Upper lobe of right lung (tissue), 1 donor: ENCODE measurements around the gene ADPRHL1. TPM values are rescaled to one million over a fixed set of nuclear protein-coding genes. Genes with fewer than 3 reads are reported as not detected.

Experiments
- ATAC-seq: fragments of 200-7000 bp; cut with Tn5 transposase; one replicate; pipeline ENCODE4 v1.9.1; 2020; ENCODE audit warnings: mild to moderate bottlenecking, moderate library complexity
- DNase-seq: peaks from one replicate; pipeline ENCODE4 v3.0.0-alpha.2; 2020
- H3K27ac ChIP-seq: fragments of 200-600 bp; one replicate; pipeline ENCODE4 v1.8.0; 2022
- H3K27me3 ChIP-seq: fragments of 200-600 bp; one replicate; pipeline ENCODE4 v1.8.0; 2022; ENCODE audit warnings: mild to moderate bottlenecking
- H3K36me3 ChIP-seq: fragments of 200-600 bp; one replicate; pipeline ENCODE4 v1.8.0; 2022
- H3K4me1 ChIP-seq: fragments of 200-600 bp; one replicate; pipeline ENCODE4 v1.8.0; 2022
- H3K4me3 ChIP-seq: fragments of 200-600 bp; one replicate; pipeline ENCODE4 v1.8.0; 2022; ENCODE audit warnings: mild to moderate bottlenecking
- H3K9me3 ChIP-seq: fragments of 200-600 bp; one replicate; pipeline ENCODE4 v1.8.0; 2022
- CTCF ChIP-seq: fragments of 200-600 bp; IDR thresholded peaks from one replicate; pipeline ENCODE4 v1.8.0; 2022; ENCODE audit warnings: antibody characterized with exemption
- intact Hi-C: fragments of 100-400 bp; cut with DNase I; formaldehyde crosslinking; loops from one replicate; pipeline ENCODE4 v1.11.0; 2022
- total RNA-seq: library from RNA; stranded (reverse); fragmentation: NEBNext Ultra II Directional; extraction: Animal tissue kit (Norgen Biotek cat#: 25700); gene quantifications from one replicate; pipeline ENCODE4 v1.2.1, GENCODE V29; 2021
- donor health status: DM: no; HTN: yes; CAD: no; lungs with severe emphysema.

The ADPRHL1 gene
- total RNA-seq, 1 donor from 2014 or later: 1.9 TPM

DNA sequence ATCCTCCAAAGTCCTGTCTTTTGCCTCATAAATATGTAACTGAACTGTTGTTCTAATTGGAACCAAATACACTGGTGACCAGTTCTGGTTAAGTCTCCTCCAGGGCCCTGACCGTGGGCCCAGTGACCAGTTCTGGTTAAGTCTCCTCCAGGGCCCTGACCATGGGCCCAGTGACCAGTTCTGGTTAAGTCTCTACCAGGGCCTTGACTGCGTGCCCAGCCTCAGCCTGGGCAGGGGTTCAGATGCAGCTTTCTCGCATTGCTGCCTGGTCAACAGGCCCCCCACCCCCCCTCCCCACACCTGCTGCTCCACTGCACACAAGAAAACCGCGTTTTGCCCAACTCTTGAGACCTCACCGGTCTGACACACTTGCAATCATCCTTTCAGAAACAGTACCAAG, 85.5 kb downstream of the ADPRHL1 start:
- Histone ChIP-seq H3K36me3 (no peaks in the 10 kb centered on the region), H3K4me1 (peaks cover 13% of the 10 kb centered on the region), H3K9me3 (no peaks in the 10 kb centered on the region), H3K27ac (no peak overlapping the region), H3K27me3 (peaks cover 8% of the 10 kb centered on the region), H3K4me3 (no peak overlapping the region)
- intact Hi-C loops: no loop called here
- no peak for TF ChIP-seq CTCF
- ATAC-seq (no peak), DNase-seq (no peak)

DNA sequence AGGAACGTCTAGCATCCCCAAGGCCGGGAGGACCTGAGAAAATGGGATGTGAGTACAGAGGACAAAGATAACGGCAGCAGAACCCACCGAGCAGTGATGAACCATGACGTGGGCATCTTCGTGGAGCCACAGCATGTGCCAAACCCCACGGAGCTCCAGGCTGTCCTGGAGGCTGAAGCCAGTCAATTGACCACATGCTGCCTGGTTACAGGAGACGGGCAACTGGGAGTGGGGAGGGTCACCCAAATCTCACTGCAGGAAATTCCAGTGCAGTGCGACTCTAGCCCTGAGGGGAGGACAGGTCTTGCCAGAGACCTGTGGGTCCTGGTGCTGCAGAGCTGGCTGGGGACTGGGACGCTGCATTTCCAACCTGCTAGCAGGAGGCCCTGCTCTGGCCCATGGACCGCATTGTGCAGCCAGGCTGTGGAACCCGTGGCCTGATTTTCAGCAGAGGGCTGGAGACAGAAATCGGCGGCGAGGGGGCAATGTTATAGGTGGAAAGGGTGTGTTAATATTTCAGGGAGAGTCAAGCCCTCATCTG, 86.2 kb downstream of the ADPRHL1 start:
- H3K4me1 ChIP-seq: peaks cover 15% of the 10 kb centered on the region
- intact Hi-C loops: no loop called here
- no peak overlapping the region for H3K27ac ChIP-seq
- H3K27me3 ChIP-seq: peaks cover 11% of the 10 kb centered on the region
- H3K36me3 ChIP-seq: no peaks in the 10 kb centered on the region
- no peak for TF ChIP-seq CTCF
- H3K4me3 ChIP-seq: no peak overlapping the region
- no peak for ATAC-seq
- no peak for DNase-seq
- H3K9me3 ChIP-seq: no peaks in the 10 kb centered on the region

DNA sequence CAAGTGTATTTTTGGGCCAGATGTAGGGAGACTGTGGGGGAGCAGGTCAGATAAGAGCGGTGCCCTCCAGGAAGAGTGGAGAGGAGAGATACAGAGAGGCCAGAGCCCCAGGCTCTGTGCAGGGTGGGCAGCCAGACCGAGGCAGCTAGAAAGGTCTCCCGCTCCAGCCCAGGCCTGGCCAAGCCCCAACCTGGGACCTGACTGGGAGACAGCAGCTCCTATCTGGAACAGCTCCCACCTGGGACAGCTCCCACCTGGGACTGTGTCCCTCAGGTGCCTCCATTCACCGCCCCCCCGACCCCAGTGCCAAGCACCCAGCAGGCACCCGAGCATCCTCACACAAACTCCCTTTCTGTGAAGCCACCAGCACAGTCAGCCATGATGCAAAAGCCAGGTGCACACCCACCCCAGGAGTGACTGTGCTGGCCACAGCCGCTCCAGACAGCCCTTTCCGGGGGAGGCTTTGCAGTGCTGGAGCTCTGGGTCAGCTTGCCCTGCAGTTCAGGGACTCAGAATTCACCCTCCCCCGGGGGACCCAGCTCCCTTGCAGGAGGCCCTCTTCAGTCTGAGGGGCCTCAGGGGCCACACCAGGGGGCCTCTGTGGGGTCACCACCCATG, 87.2 kb downstream of the ADPRHL1 start:
- no peak overlapping the region for H3K27ac ChIP-seq
- intact Hi-C loops: no loop called here
- DNase-seq: no peak
- H3K4me3 ChIP-seq: no peak overlapping the region
- no peak for TF ChIP-seq CTCF
- ATAC-seq: no peak
- no peaks in the 10 kb centered on the region for H3K36me3 ChIP-seq
- H3K27me3 ChIP-seq: peaks cover 11% of the 10 kb centered on the region
- no peaks in the 10 kb centered on the region for H3K9me3 ChIP-seq
- peaks cover 15% of the 10 kb centered on the region for H3K4me1 ChIP-seq

DNA sequence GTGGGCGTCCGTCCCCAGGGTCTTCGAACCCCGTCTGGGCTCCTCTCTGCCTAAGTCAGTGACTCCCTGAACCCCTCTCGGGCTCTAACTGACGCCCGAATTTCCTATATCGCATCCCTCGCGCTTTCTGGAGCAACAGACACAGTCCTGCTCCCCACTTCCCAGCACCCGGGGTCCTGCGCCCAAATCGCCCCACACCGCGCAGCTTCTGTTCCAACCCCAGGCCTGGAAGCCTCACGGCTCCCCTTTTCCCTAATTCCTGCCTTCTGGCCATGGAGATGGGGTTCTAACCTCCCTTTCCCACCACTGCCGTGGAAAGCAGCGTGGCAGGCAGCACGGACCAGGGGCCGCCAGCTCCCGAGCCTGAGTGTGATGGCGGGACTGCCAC, 87.7 kb downstream of the ADPRHL1 start:
- intact Hi-C loops: no loop called here
- DNase-seq (no peak), ATAC-seq (no peak)
- no peak overlapping the region for H3K4me3 ChIP-seq
- peaks cover 15% of the 10 kb centered on the region for H3K4me1 ChIP-seq
- no peaks in the 10 kb centered on the region for H3K9me3 ChIP-seq
- peaks cover 11% of the 10 kb centered on the region for H3K27me3 ChIP-seq
- H3K27ac ChIP-seq: no peak overlapping the region
- TF ChIP-seq CTCF: no peak
- H3K36me3 ChIP-seq: no peaks in the 10 kb centered on the region

DNA sequence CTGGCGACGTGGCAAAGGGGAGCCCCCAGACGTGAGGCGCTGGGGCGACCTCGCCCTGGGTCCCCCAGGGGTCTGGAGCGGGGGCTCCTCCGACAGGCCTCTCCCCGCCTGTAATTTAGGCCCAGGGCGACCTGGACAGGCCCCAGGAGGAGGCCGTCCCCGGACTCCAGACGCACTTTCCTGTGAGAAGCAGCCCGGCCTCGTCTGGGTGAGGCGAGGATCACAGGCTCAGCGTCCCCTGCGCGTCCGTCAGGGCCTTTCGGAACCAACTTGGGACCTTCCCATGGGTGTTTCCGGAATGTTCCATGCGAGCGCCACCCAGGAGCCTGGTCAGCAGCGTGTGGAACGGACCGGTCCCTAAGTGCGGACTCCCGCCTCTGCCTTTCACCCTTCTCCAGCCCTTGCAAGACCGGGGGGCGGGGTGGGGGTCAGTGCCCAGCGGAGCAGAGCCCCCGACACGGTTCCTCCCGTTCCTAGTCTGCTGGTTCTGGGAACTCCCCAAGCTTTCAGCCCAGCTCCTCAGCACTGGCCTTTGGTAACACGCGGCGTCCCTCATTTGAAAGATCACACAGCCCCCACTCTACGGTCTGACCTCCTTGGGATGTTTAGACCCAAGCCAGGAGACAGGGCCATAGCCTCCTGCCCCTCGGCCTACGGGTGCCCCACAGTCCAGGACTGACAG, 88.2 kb downstream of the ADPRHL1 start:
- Histone ChIP-seq H3K27me3 (peaks cover 11% of the 10 kb centered on the region), H3K9me3 (no peaks in the 10 kb centered on the region), H3K27ac (no peak overlapping the region), H3K4me3 (peak overlapping the region; percentile 45), H3K4me1 (peaks cover 15% of the 10 kb centered on the region), H3K36me3 (no peaks in the 10 kb centered on the region)
- ATAC-seq (no peak), DNase-seq (no peak)
- no peak for TF ChIP-seq CTCF
- intact Hi-C loops: no loop called here
